Activated naive CD8-positive, alpha-beta T cell treated with anti-CD3 and anti-CD28 coated beads, Interleukin-2, amount 50 U/mL, for 24 hours (primary cell): Measurements from ENCODE around the gene NTN4.
"Not testable (repeated sequence)": the region's sequence is repeated elsewhere in the genome, so short reads cannot be mapped to it uniquely, and the experiment has no call there.

Experiments
- ATAC-seq: fragments of 150-1000 bp; cut with Tn5 transposase; one replicate; pipeline ENCODE4 v1.10.0; 2021
- DNase-seq: peaks from one replicate; pipeline ENCODE4 v3.0.0; 2021
- H3K27ac Mint-ChIP-seq: one replicate; pipeline ENCODE4 v1.8.0; 2021; ENCODE audit warnings: mild to moderate bottlenecking, mixed read lengths
- H3K27me3 Mint-ChIP-seq: one replicate; pipeline ENCODE4 v1.8.0; 2021; ENCODE audit warnings: mixed read lengths
- H3K36me3 Mint-ChIP-seq: one replicate; pipeline ENCODE4 v1.8.0; 2021; ENCODE audit warnings: low read depth, mixed read lengths
- H3K4me1 Mint-ChIP-seq: one replicate; pipeline ENCODE4 v1.8.0; 2021; ENCODE audit warnings: mixed read lengths
- H3K4me3 Mint-ChIP-seq: one replicate; pipeline ENCODE4 v1.8.0; 2021; ENCODE audit warnings: mild to moderate bottlenecking, moderate library complexity, mixed read lengths
- H3K9me3 Mint-ChIP-seq: one replicate; pipeline ENCODE4 v1.8.0; 2021; ENCODE audit warnings: mixed read lengths

Gene NTN4

GRCh38 chr12:95741635-95742034 is 48.9 kb downstream of the NTN4 start:
- ATAC-seq (no peak), DNase-seq (no peak)
- H3K27ac Mint-ChIP-seq: no peak overlapping the region
- peaks cover 2% of the 10 kb centered on the region for H3K36me3 Mint-ChIP-seq
- no peak overlapping the region for H3K4me3 Mint-ChIP-seq
- H3K4me1 Mint-ChIP-seq: no peaks in the 10 kb centered on the region
- peaks cover 12% of the 10 kb centered on the region for H3K9me3 Mint-ChIP-seq
- H3K27me3 Mint-ChIP-seq: no peaks in the 10 kb centered on the region

DNA sequence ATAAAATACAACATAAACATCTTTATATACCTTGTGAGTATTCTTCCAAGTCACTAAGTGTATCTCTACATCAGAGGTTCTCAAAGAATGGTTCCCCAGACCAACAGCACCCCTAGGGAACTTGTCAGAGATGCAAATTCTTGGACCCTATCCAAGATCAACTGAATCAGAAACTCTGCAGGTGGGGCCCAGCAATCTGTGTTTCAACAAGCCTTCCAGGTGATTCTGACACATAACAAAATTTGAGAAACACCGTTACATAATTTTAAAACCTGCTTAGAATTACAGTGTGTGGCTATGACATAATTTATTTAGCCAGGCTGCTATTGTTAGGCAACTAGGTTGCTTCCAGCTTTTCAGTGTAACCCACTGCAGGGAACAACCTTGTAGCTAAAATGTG is 49.8 kb downstream of the NTN4 start:
- Mint-ChIP-seq H3K4me1 (no peaks in the 10 kb centered on the region), H3K27ac (no peak overlapping the region), H3K9me3 (peaks cover 8% of the 10 kb centered on the region), H3K4me3 (no peak overlapping the region), H3K27me3 (no peaks in the 10 kb centered on the region), H3K36me3 (no peaks in the 10 kb centered on the region)
- no peak for DNase-seq
- ATAC-seq: no peak

GRCh38 chr12:95739561-95740313 is 50.8 kb downstream of the NTN4 start:
- no peak overlapping the region for H3K27ac Mint-ChIP-seq
- no peak overlapping the region for H3K4me3 Mint-ChIP-seq
- H3K27me3 Mint-ChIP-seq: peaks cover 1% of the 10 kb centered on the region
- DNase-seq (no peak), ATAC-seq (no peak)
- no peaks in the 10 kb centered on the region for H3K4me1 Mint-ChIP-seq
- H3K9me3 Mint-ChIP-seq: no peaks in the 10 kb centered on the region
- H3K36me3 Mint-ChIP-seq: no peaks in the 10 kb centered on the region

- H3K4me3 Mint-ChIP-seq: no peak overlapping the region
- DNase-seq (no peak), ATAC-seq (no peak)
- H3K27me3 Mint-ChIP-seq: peaks cover 1% of the 10 kb centered on the region
- no peaks in the 10 kb centered on the region for H3K9me3 Mint-ChIP-seq
- H3K36me3 Mint-ChIP-seq: no peaks in the 10 kb centered on the region
- H3K27ac Mint-ChIP-seq: no peak overlapping the region
- H3K4me1 Mint-ChIP-seq: no peaks in the 10 kb centered on the region
Observed at GRCh38 chr12:95738024-95738611, 52.4 kb downstream of the NTN4 start.

DNA sequence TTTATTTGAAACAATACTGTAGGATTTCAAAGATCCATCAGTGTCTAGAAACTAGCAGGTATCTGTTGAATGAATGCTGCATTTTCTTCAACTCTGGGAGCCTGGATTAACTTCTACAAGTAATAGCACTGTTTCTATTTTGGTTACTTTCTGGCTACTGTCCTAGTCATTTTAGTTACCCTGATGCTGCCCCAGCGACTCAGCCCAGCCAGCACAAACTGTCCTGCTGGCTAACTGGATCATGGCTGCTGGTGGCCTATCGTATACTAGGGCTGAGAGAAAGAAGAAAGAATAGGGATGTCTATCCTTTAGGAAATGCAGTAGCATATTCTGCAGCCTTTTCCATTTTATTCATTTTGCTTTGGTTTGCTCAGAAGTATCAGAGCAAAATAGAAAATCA is 53.9 kb downstream of the NTN4 start:
- Mint-ChIP-seq H3K9me3 (no peaks in the 10 kb centered on the region), H3K27me3 (peaks cover 3% of the 10 kb centered on the region), H3K4me1 (no peaks in the 10 kb centered on the region), H3K27ac (no peak overlapping the region), H3K4me3 (no peak overlapping the region), H3K36me3 (no peaks in the 10 kb centered on the region)
- no peak for ATAC-seq
- DNase-seq: no peak

DNA sequence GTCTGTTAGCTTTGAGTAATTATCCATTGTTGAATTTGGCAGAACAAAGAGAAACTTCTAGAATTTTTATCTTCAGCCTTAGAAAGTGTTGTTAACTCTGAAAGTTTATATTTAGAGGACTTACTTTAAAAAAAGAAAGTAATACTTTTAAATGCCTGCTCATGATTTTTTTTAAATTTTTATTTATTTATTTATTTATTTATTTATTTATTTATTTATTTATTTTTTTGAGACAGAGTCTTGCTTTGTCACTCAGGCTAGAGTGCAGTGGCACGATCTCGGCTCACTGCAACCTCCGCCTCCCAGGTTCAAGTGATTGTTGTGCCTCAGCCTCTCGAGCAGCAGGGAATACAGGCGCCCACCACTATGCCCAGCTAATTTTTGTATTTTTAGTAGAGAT is 54.8 kb downstream of the NTN4 start:
- not testable (repeated sequence) for H3K27me3 Mint-ChIP-seq, H3K9me3 Mint-ChIP-seq, ATAC-seq, H3K4me3 Mint-ChIP-seq, H3K36me3 Mint-ChIP-seq, H3K27ac Mint-ChIP-seq, DNase-seq, H3K4me1 Mint-ChIP-seq

- Mint-ChIP-seq H3K27me3 (peaks cover 5% of the 10 kb centered on the region), H3K4me3 (no peak overlapping the region), H3K9me3 (no peaks in the 10 kb centered on the region), H3K36me3 (no peaks in the 10 kb centered on the region), H3K27ac (no peak overlapping the region), H3K4me1 (no peaks in the 10 kb centered on the region)
- DNase-seq: no peak
- no peak for ATAC-seq
Observed at GRCh38 chr12:95733141-95733825, 57.3 kb downstream of the NTN4 start.

GRCh38 chr12:95731519-95731958 is 59.0 kb downstream of the NTN4 start:
- Mint-ChIP-seq H3K27me3 (peaks cover 13% of the 10 kb centered on the region), H3K36me3 (no peaks in the 10 kb centered on the region), H3K27ac (no peak overlapping the region), H3K4me3 (no peak overlapping the region), H3K4me1 (no peaks in the 10 kb centered on the region), H3K9me3 (peaks cover 10% of the 10 kb centered on the region)
- ATAC-seq (no peak), DNase-seq (no peak)

- H3K27me3 Mint-ChIP-seq: peaks cover 15% of the 10 kb centered on the region
Observed at GRCh38 chr12:95730457-95730856, 60.1 kb downstream of the NTN4 start.

GRCh38 chr12:95726903-95727302 is 63.7 kb downstream of the NTN4 start:
- no peaks in the 10 kb centered on the region for H3K4me1 Mint-ChIP-seq
- H3K4me3 Mint-ChIP-seq: no peak overlapping the region
- no peaks in the 10 kb centered on the region for H3K36me3 Mint-ChIP-seq
- no peak for DNase-seq
- peaks cover 16% of the 10 kb centered on the region for H3K9me3 Mint-ChIP-seq
- no peak overlapping the region for H3K27ac Mint-ChIP-seq
- peaks cover 15% of the 10 kb centered on the region for H3K27me3 Mint-ChIP-seq
- ATAC-seq: no peak

More at GRCh38 chr12:95730457-95730856, 60.1 kb downstream of the NTN4 start:
- peaks cover 16% of the 10 kb centered on the region for H3K9me3 Mint-ChIP-seq
- DNase-seq (no peak), ATAC-seq (no peak)
- no peak overlapping the region for H3K27ac Mint-ChIP-seq
- no peaks in the 10 kb centered on the region for H3K36me3 Mint-ChIP-seq
- H3K4me3 Mint-ChIP-seq: no peak overlapping the region
- no peaks in the 10 kb centered on the region for H3K4me1 Mint-ChIP-seq

- Mint-ChIP-seq H3K27ac (no peak overlapping the region), H3K4me3 (no peak overlapping the region), H3K27me3 (peaks cover 13% of the 10 kb centered on the region), H3K4me1 (no peaks in the 10 kb centered on the region), H3K36me3 (no peaks in the 10 kb centered on the region), H3K9me3 (peaks cover 16% of the 10 kb centered on the region)
- DNase-seq (no peak), ATAC-seq (no peak)
Observed at GRCh38 chr12:95724767-95725166, 65.8 kb downstream of the NTN4 start.

DNA sequence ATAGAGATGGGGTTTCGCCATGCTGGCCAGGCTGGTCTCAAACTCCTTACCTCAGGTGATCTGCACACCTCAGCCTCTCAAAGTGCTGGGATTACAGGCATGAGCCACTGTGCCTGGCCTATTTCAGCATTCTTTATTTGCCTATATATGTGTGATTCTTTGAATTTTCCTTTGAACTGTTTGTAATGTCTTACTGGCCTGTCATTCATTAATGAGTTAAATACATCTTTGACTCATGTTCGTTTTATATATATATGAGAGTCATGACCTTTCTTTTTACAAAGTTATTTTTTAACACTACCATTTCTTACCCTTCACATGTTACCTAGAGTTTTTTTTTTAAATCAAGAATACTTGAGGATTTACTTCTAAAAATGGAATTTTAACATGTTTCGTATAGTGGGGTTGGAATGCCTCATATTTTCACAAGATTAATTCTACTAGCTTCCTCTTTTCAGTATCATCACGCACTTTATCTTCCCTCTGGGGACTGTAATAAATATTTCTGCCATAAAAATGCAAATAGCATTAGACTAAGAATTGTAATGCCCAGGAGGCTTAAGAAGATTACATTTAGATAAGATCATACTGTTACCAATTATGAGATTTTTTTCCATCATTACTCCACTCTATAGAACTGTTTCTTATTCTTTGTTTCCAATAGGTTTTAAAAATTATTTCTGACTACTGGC is 66.7 kb downstream of the NTN4 start:
- Mint-ChIP-seq H3K27ac (no peak overlapping the region), H3K4me3 (no peak overlapping the region), H3K9me3 (peaks cover 16% of the 10 kb centered on the region), H3K27me3 (peaks cover 13% of the 10 kb centered on the region), H3K4me1 (no peaks in the 10 kb centered on the region), H3K36me3 (no peaks in the 10 kb centered on the region)
- ATAC-seq (no peak), DNase-seq (no peak)

DNA sequence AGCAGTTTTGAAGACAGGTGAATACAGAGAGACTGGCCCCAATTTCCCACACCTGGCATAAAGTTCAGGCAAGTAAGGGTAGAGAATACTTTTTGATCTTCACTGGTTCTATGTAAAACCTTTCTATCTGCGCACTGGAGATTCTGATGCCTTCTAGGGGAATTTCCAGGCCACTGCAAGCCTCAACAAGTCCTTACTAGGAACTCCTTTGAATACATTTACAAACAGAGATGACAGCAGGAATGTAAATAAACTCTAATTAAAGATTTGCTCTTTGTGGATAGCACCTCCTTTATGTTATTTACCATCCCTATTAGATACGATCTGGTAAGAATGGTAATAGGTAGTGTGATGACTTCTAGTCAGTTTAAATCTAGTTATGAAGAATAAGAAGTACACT is 69.2 kb downstream of the NTN4 start:
- H3K4me3 Mint-ChIP-seq: no peak overlapping the region
- no peaks in the 10 kb centered on the region for H3K36me3 Mint-ChIP-seq
- H3K9me3 Mint-ChIP-seq: peaks cover 4% of the 10 kb centered on the region
- DNase-seq (no peak), ATAC-seq (no peak)
- H3K27me3 Mint-ChIP-seq: peaks cover 5% of the 10 kb centered on the region
- H3K27ac Mint-ChIP-seq: no peak overlapping the region
- H3K4me1 Mint-ChIP-seq: no peaks in the 10 kb centered on the region

GRCh38 chr12:95720146-95720545 is 70.4 kb downstream of the NTN4 start:
- Mint-ChIP-seq H3K4me3 (no peak overlapping the region), H3K27ac (no peak overlapping the region), H3K9me3 (no peaks in the 10 kb centered on the region), H3K36me3 (no peaks in the 10 kb centered on the region), H3K27me3 (peaks cover 5% of the 10 kb centered on the region), H3K4me1 (no peaks in the 10 kb centered on the region)
- ATAC-seq: no peak
- DNase-seq: no peak

GRCh38 chr12:95718772-95719171 is 71.8 kb downstream of the NTN4 start:
- Mint-ChIP-seq H3K4me1 (no peaks in the 10 kb centered on the region), H3K4me3 (no peak overlapping the region), H3K27ac (no peak overlapping the region), H3K27me3 (peaks cover 2% of the 10 kb centered on the region), H3K36me3 (no peaks in the 10 kb centered on the region), H3K9me3 (no peaks in the 10 kb centered on the region)
- DNase-seq: no peak
- ATAC-seq: no peak
